Endothelial cell (in vitro differentiated cells): ENCODE measurements around the gene ZNF839. TPM values are rescaled to one million over a fixed set of nuclear protein-coding genes. Genes with fewer than 3 reads are reported as not detected.

Experiments
- DNase-seq: peaks from one replicate; pipeline ENCODE4 v3.0.0; 2021; ENCODE audit warnings: low spot score
- H3K27ac Mint-ChIP-seq: one replicate; pipeline ENCODE4 v1.8.0; 2021; ENCODE audit warnings: mixed read lengths, inconsistent platforms; ENCODE audit not compliant: unreplicated experiment
- H3K27me3 Mint-ChIP-seq: one replicate; pipeline ENCODE4 v1.8.0; 2021; ENCODE audit warnings: mild to moderate bottlenecking, moderate library complexity, mixed read lengths, inconsistent platforms; ENCODE audit not compliant: unreplicated experiment
- H3K36me3 Mint-ChIP-seq: one replicate; pipeline ENCODE4 v1.8.0; 2021; ENCODE audit warnings: mild to moderate bottlenecking, low read depth, mixed read lengths, inconsistent platforms; ENCODE audit not compliant: unreplicated experiment
- H3K4me1 Mint-ChIP-seq: one replicate; pipeline ENCODE4 v1.8.0; 2021; ENCODE audit warnings: mild to moderate bottlenecking, mixed read lengths, inconsistent platforms; ENCODE audit not compliant: unreplicated experiment
- H3K4me3 Mint-ChIP-seq: one replicate; pipeline ENCODE4 v1.8.0; 2021; ENCODE audit warnings: mild to moderate bottlenecking, mixed read lengths, inconsistent platforms; ENCODE audit not compliant: unreplicated experiment
- H3K9me3 Mint-ChIP-seq: one replicate; pipeline ENCODE4 v1.8.0; 2021; ENCODE audit warnings: mixed read lengths, inconsistent platforms; ENCODE audit not compliant: unreplicated experiment
- total RNA-seq: library from RNA; stranded (reverse); fragmentation: NEBNext Ultra II Directional; extraction: Animal tissue kit (Norgen Biotek cat#: 25700); gene quantifications from one replicate; pipeline ENCODE4 v1.2.1, GENCODE V29; 2021; ENCODE audit not compliant: unreplicated experiment
- TF ChIP-seq, protein P1 (sequence below): fragments of 200-600 bp; sonication (generic); IDR thresholded peaks from one replicate; pipeline ENCODE4 v1.5.0; 2021; ENCODE audit warnings: antibody characterized with exemption; ENCODE audit not compliant: unreplicated experiment

The ZNF839 gene
- total RNA-seq, 1 donor from 2014 or later: 18.5 TPM

DNA sequence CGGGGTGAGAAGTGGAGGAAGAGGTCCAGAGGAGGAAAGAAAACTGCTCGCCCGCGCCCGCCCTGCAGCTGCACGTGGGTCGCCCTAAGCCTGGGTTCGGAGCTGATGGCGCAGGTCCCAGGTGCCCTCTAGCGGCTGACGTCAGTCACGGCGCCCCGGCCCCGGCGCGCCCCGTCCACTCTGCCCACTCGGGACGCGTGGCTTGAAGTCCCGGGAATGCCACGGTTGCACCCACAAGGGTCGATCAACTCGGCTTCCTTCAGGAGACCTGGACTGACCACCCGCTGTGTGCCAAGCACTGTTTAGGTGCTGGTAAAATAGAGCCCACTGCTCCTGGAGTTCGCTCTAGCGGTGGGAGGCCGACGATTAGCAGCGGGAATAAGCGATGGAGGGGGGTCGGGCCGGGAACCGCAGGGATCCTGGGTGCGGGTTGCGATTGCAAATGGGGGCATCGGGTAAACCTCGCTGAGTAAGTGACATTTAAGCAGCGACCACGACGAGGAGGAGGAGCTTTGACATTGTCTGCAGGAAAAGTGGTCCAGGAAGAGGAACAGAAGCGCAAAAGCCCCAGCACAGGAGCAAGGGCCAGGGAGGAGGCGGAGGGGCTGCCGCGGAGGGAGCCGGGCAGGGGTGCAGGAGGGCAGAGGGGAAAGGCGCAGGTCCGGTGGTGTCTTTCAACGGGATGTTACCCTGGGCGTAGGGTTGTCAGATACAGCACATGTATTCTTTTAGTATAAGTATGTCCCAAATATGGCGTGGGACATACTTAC lies 5.1 kb upstream of the ZNF839 start:
- peaks cover 11% of the 10 kb centered on the region for H3K4me1 Mint-ChIP-seq

DNA sequence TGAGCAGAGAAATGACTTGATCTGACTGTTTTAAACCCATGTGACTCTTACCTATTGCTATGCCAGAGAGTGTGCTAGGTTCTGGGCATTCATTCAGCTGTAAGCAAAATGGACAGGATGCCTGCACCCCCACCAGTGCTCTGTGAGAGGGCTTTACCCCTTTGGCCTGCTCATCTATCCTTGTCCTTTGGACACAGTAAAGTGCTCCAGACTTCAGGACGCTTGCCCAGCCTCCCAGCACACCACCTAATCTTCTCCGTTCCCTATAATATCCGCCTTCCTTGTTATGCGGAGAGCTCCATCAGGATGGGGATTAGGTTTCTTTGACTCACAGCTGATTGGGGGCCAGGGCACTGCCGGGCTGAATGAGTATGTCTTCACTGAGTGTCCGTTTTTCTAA lies 4.4 kb upstream of the ZNF839 start:
- H3K27ac Mint-ChIP-seq: no peak overlapping the region
- peak overlapping the region; percentile 62 for H3K4me3 Mint-ChIP-seq
- DNase-seq: no peak
- no peaks in the 10 kb centered on the region for H3K9me3 Mint-ChIP-seq
- H3K4me1 Mint-ChIP-seq: peaks cover 11% of the 10 kb centered on the region
- TF ChIP-seq, protein P1, sequence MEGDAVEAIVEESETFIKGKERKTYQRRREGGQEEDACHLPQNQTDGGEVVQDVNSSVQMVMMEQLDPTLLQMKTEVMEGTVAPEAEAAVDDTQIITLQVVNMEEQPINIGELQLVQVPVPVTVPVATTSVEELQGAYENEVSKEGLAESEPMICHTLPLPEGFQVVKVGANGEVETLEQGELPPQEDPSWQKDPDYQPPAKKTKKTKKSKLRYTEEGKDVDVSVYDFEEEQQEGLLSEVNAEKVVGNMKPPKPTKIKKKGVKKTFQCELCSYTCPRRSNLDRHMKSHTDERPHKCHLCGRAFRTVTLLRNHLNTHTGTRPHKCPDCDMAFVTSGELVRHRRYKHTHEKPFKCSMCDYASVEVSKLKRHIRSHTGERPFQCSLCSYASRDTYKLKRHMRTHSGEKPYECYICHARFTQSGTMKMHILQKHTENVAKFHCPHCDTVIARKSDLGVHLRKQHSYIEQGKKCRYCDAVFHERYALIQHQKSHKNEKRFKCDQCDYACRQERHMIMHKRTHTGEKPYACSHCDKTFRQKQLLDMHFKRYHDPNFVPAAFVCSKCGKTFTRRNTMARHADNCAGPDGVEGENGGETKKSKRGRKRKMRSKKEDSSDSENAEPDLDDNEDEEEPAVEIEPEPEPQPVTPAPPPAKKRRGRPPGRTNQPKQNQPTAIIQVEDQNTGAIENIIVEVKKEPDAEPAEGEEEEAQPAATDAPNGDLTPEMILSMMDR: no peak
- H3K36me3 Mint-ChIP-seq: peaks cover 6% of the 10 kb centered on the region
- H3K27me3 Mint-ChIP-seq: peaks cover 21% of the 10 kb centered on the region

More for the DNA sequence above, 5.1 kb upstream of the ZNF839 start:
- Mint-ChIP-seq H3K27me3 (peaks cover 22% of the 10 kb centered on the region), H3K27ac (no peak overlapping the region), H3K36me3 (peaks cover 6% of the 10 kb centered on the region), H3K9me3 (no peaks in the 10 kb centered on the region), H3K4me3 (peak overlapping the region; percentile 85)
- DNase-seq: peak; percentile 84
- TF ChIP-seq, protein P1: peak; percentile 96

DNA sequence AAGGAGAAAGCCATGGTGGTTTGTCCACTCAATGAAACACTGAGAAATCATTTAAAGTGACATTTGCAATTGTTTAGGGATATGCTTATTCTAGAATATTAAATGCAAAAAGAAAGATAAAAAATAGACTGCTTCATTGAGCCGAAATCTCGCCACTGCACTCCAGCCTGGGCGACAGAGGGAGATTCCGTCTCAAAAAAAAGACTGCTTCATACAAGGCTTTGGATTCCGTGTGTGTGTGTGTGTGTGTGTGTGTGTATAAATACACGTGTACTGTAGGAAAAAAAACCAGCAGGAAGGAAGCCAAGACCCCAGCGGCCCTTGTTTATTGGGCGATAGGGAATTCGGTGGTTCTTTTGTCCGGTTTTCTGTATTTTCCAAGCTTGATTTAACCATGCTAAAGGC lies 3.2 kb upstream of the ZNF839 start:
- TF ChIP-seq, protein P1: no peak
- peak overlapping the region; percentile 94 for H3K4me3 Mint-ChIP-seq
- H3K36me3 Mint-ChIP-seq: peaks cover 9% of the 10 kb centered on the region
- H3K27ac Mint-ChIP-seq: peak overlapping the region; percentile 95
- peak; percentile 20 for DNase-seq
- peaks cover 22% of the 10 kb centered on the region for H3K27me3 Mint-ChIP-seq
- peaks cover 14% of the 10 kb centered on the region for H3K4me1 Mint-ChIP-seq
- no peaks in the 10 kb centered on the region for H3K9me3 Mint-ChIP-seq

DNA sequence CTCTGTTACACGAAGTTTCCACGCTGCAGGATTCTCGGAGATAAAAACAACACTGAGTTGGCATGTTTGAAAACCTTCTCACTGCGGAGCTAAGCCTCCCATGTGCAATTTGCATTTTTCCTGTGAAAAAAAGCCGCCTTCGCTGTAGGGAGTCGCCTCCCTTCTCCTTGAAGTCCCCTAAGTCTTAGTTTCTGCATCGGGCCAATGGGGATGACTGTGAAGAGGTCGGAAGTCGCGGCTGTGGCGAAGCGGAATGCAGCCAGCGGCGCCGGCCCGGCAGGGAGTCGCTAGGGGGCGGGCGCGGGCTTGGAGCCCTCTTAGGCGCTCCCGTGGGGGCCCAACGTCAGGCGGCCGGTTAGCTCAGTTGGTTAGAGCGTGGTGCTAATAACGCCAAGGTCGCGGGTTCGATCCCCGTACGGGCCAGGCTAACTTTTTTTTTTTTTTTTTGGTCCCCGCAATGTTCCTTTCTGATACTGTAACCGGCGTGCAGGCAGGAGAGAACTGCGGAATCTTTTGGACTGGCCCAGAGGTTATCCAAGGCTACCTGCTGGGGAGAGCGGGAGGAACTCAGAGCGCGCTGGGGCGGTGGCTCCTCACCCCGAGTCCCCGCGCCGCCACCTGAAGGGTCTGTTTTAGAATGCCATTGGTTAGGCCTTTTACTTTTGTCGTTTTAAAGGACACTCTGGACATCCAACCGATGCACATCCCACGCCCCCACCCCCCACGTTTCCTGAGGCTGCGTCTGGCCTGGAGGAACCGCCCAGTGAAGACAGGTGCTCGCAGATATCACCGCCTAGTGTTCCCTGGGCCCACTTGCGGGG lies 2.6 kb upstream of the ZNF839 start:
- Mint-ChIP-seq H3K36me3 (peaks cover 10% of the 10 kb centered on the region), H3K27ac (peak overlapping the region; percentile 95), H3K4me1 (peaks cover 17% of the 10 kb centered on the region), H3K27me3 (peaks cover 22% of the 10 kb centered on the region), H3K9me3 (no peaks in the 10 kb centered on the region), H3K4me3 (peak overlapping the region; percentile 94)
- TF ChIP-seq, protein P1: peak; percentile 59
- DNase-seq: peak; percentile 96
